Stomach (tissue), 4 donors: ENCODE results near the gene HMGCS2.

ENCODE experiments used
- EP300 ChIP-seq: sonication (generic); formaldehyde crosslinking; IDR thresholded peaks from one replicate; pipeline ENCODE4 v1.6.1; 2017; ENCODE audit warnings: antibody characterized with exemption
- POLR2A ChIP-seq, 4 donors: fragments of 450-650 bp; IDR thresholded peaks; one replicate each; pipeline ENCODE4 v1.6.1; 2016; ENCODE audit warnings: antibody characterized with exemption in 4 of 4, control low read depth in 2 of 4, mild to moderate bottlenecking in 1 of 4, moderate library complexity in 1 of 4
- POLR2AphosphoS5 ChIP-seq, 3 donors: sonication (generic); formaldehyde crosslinking; IDR thresholded peaks; one replicate each; pipeline ENCODE4 v1.6.1; 2016; ENCODE audit warnings: antibody characterized with exemption in 3 of 3
- TF ChIP-seq, protein P1 (sequence below), 7 experiments: fragments of 450-650 bp in 4 of 7; fragments of 200-600 bp in 3 of 7; sonication (generic) in 3 of 7; IDR thresholded peaks; one replicate each; pipeline ENCODE4 v1.5.1; 2016 to 2019; ENCODE audit warnings: antibody characterized with exemption in 7 of 7, control low read depth in 2 of 7, mild to moderate bottlenecking in 1 of 7

DNA sequence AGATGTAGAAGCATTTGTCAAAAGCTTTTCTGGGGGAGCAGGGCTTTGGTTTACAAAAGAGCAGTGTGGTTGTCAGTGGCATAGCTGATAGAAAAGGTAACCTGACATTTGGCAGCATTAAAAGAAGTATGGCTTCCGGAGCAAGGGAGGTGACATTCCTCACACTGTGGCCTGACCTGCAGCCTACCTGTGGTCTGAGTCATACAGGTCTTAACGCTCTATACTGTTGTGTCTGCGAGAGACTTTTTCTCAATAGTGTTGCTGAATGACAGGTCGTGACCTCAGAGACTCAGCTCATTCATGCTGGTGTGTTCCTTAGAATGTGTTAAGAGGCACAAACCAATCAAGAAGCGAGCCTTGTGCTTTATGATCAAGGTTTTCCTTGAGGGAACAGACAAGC is 37.6 kb downstream of the HMGCS2 start:
- TF ChIP-seq, protein P1, sequence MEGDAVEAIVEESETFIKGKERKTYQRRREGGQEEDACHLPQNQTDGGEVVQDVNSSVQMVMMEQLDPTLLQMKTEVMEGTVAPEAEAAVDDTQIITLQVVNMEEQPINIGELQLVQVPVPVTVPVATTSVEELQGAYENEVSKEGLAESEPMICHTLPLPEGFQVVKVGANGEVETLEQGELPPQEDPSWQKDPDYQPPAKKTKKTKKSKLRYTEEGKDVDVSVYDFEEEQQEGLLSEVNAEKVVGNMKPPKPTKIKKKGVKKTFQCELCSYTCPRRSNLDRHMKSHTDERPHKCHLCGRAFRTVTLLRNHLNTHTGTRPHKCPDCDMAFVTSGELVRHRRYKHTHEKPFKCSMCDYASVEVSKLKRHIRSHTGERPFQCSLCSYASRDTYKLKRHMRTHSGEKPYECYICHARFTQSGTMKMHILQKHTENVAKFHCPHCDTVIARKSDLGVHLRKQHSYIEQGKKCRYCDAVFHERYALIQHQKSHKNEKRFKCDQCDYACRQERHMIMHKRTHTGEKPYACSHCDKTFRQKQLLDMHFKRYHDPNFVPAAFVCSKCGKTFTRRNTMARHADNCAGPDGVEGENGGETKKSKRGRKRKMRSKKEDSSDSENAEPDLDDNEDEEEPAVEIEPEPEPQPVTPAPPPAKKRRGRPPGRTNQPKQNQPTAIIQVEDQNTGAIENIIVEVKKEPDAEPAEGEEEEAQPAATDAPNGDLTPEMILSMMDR (IDR thresholded peaks at IDR 0.05), result no peak
- TF ChIP-seq POLR2A (IDR thresholded peaks at IDR 0.05) (no peak), POLR2AphosphoS5 (IDR thresholded peaks at IDR 0.05) (no peak), EP300 (no peak)
